Smooth muscle cell (in vitro differentiated cells): ENCODE data around the gene PAWR. TPM values are rescaled to one million over a fixed set of nuclear protein-coding genes. Genes with fewer than 3 reads are reported as not detected.
"Not testable (repeated sequence)": the region's sequence is repeated elsewhere in the genome, so short reads cannot be mapped to it uniquely, and the experiment has no call there.

Source experiments
- DNase-seq: peaks from one replicate; lab custom pipeline; 2025; ENCODE audit not compliant: unreplicated experiment; lab: John Stamatoyannopoulos, UW
- H2AFZ ChIP-seq: fragments of 200-600 bp; sonication (generic); 2 replicates; pipeline ENCODE4 v1.6.0; 2016; ENCODE audit warnings: antibody characterized with exemption, low read depth, mild to moderate bottlenecking
- H3F3A ChIP-seq: fragments of 200-600 bp; sonication (generic); 2 replicates; pipeline ENCODE4 v1.6.0; 2017; ENCODE audit warnings: antibody characterized with exemption, low read depth
- H3K27ac ChIP-seq: fragments of 200-600 bp; sonication (generic); 2 replicates; pipeline ENCODE4 v1.5.1; 2016; ENCODE audit warnings: low read depth, mild to moderate bottlenecking
- H3K27me3 ChIP-seq: fragments of 200-600 bp; sonication (generic); 2 replicates; pipeline ENCODE4 v1.6.1; 2016; ENCODE audit warnings: low read depth, mild to moderate bottlenecking
- H3K36me3 ChIP-seq: fragments of 200-600 bp; sonication (generic); 2 replicates; pipeline ENCODE4 v1.5.1; 2016; ENCODE audit warnings: low read depth
- H3K4me1 ChIP-seq: fragments of 200-600 bp; sonication (generic); 2 replicates; pipeline ENCODE4 v1.5.1; 2016; ENCODE audit warnings: low read depth
- H3K4me2 ChIP-seq: fragments of 200-600 bp; sonication (generic); 2 replicates; pipeline ENCODE4 v1.6.0; 2016; ENCODE audit warnings: mild to moderate bottlenecking
- H3K4me3 ChIP-seq: fragments of 200-600 bp; sonication (generic); 2 replicates; pipeline ENCODE4 v1.5.1; 2016; ENCODE audit warnings: mild to moderate bottlenecking
- H3K79me2 ChIP-seq: fragments of 200-600 bp; sonication (generic); 2 replicates; pipeline ENCODE4 v1.6.0; 2016; ENCODE audit warnings: low read depth, mild to moderate bottlenecking
- H3K9ac ChIP-seq: fragments of 200-600 bp; sonication (generic); 2 replicates; pipeline ENCODE4 v1.6.0; 2016; ENCODE audit warnings: low read depth
- H3K9me3 ChIP-seq: fragments of 200-600 bp; sonication (generic); replicated peaks from 2 replicates; pipeline ENCODE4 v1.5.1; 2016; ENCODE audit warnings: low read depth
- H4K20me1 ChIP-seq: fragments of 200-600 bp; sonication (generic); 2 replicates; pipeline ENCODE4 v1.6.0; 2016; ENCODE audit warnings: low read depth
- WGBS: methylation state at CpG from one replicate; pipeline ENCODE4 v1.1.7; 2016; ENCODE audit warnings: low lambda C conversion rate; 5-methylcytosine and 5-hydroxymethylcytosine counted together
- polyA plus RNA-seq: library from polyadenylated mRNA; unstranded; fragments of >200 nt; fragmentation: Nextera tagmentation; extraction: Ambion mirVana; gene quantifications from 2 replicates; pipeline ENCODE4 v1.2.1, GENCODE V29; 2016
- total RNA-seq: library from RNA; depleted of rRNA; stranded (reverse); fragments of >200 nt; gene quantifications from 2 replicates; pipeline ENCODE4 v1.2.3, GENCODE V29; 2014
- TF ChIP-seq, protein P1 (sequence below): fragments of 200-600 bp; sonication (generic); IDR thresholded peaks from 2 replicates; pipeline ENCODE4 v1.5.1; 2017; ENCODE audit warnings: borderline replicate concordance, mild to moderate bottlenecking, antibody characterized with exemption; ENCODE audit not compliant: insufficient read depth, poor library complexity, severe bottlenecking

The PAWR gene
- total and polyA plus RNA-seq, 2 experiments from 2014 or later, result 33.1 to 45.4 TPM

DNA sequence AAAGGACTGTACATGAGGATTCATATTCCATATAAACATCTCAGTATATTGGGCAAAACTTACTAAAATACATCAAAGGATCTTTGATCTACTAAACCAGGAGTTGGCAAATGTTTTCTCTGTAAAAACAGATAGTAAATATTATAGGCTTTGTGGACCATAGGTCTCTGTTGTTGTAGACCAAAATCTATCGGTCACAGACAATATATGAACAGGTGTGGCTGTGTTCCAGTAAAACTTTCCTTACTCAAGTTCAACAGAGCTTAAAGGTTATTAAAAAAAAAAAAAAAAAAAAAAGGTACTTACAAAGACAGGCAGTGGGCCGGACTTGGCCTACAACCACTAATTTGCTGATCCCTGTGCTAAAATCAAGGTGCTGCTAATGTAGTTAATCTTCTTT lies 40.3 kb downstream of the PAWR start:
- H3K9ac ChIP-seq, result no peak overlapping the region
- H3K79me2 ChIP-seq, result peaks cover 96% of the 10 kb centered on the region
- WGBS, result 84% methylated on average over 2 of the region's 2 CpGs
- H3K4me1 ChIP-seq, result peaks cover 10% of the 10 kb centered on the region
- H4K20me1 ChIP-seq, result peaks cover 54% of the 10 kb centered on the region
- no peak overlapping the region for H3K4me2 ChIP-seq
- H3K27ac ChIP-seq, result no peak overlapping the region
- no peak for DNase-seq
- no peaks in the 10 kb centered on the region for H3K36me3 ChIP-seq
- no peaks in the 10 kb centered on the region for H3K27me3 ChIP-seq
- no peak overlapping the region for H3K4me3 ChIP-seq
- no peaks in the 10 kb centered on the region for H3K9me3 ChIP-seq
- no peak overlapping the region for H2AFZ ChIP-seq
- TF ChIP-seq, protein P1, sequence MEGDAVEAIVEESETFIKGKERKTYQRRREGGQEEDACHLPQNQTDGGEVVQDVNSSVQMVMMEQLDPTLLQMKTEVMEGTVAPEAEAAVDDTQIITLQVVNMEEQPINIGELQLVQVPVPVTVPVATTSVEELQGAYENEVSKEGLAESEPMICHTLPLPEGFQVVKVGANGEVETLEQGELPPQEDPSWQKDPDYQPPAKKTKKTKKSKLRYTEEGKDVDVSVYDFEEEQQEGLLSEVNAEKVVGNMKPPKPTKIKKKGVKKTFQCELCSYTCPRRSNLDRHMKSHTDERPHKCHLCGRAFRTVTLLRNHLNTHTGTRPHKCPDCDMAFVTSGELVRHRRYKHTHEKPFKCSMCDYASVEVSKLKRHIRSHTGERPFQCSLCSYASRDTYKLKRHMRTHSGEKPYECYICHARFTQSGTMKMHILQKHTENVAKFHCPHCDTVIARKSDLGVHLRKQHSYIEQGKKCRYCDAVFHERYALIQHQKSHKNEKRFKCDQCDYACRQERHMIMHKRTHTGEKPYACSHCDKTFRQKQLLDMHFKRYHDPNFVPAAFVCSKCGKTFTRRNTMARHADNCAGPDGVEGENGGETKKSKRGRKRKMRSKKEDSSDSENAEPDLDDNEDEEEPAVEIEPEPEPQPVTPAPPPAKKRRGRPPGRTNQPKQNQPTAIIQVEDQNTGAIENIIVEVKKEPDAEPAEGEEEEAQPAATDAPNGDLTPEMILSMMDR, result no peak
- no peaks in the 10 kb centered on the region for H3F3A ChIP-seq

DNA sequence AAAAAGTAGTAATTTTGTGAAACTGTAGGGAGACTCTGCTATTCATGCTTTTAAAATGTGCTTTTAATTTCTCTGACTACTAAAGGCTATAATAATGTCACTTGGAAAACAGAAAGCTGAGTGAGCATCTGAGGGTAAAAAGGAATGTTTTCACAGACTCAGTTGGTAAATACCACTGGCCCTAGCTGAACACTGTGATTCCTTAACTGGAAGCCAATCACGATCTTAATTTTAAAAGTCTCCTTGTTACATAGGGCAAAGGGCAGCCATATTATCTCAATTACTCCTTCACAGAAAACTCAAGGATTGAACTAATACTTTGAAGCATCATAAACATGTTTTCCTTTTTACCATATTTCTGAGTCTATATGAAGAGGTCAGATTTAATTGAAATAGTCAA lies 41.9 kb downstream of the PAWR start:
- H3K36me3 ChIP-seq, result no peaks in the 10 kb centered on the region
- peaks cover 98% of the 10 kb centered on the region for H3K79me2 ChIP-seq
- no peak for DNase-seq
- H3K27me3 ChIP-seq, result no peaks in the 10 kb centered on the region
- no peak overlapping the region for H3K4me2 ChIP-seq
- H3K4me3 ChIP-seq, result no peak overlapping the region
- H2AFZ ChIP-seq, result no peak overlapping the region
- H4K20me1 ChIP-seq, result peaks cover 40% of the 10 kb centered on the region
- peaks cover 16% of the 10 kb centered on the region for H3K4me1 ChIP-seq
- H3K27ac ChIP-seq, result no peak overlapping the region
- TF ChIP-seq, protein P1, result no peak
- no peaks in the 10 kb centered on the region for H3K9me3 ChIP-seq
- H3F3A ChIP-seq, result no peaks in the 10 kb centered on the region
- H3K9ac ChIP-seq, result no peak overlapping the region
- 65% methylated on average over 1 of the region's 1 CpG for WGBS

DNA sequence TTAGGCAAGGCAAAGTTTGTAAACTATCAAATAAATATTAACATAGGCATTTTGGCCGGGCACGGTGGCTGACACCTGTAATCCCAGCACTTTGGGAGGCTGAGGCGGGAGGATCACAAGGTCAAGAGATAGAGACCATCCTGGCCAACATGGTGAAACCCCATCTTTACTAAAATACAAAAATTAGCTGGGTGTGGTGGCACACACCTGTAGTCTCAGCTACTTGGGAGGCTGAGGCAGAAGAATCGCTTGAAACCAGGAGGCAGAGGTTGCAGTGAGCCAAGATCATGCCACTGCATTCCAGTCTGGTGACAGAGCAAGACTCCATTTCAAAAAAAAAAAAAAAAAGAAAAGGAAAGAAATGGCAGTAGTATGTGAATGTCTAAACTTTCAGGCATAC lies 43.9 kb downstream of the PAWR start:
- H3K9ac ChIP-seq, result not testable (repeated sequence)
- peaks cover 33% of the 10 kb centered on the region for H4K20me1 ChIP-seq
- H3K79me2 ChIP-seq, result peaks cover 98% of the 10 kb centered on the region

GRCh38 chr12:79645235-79645630 lies 45.5 kb downstream of the PAWR start:
- H3K4me1 ChIP-seq, result peaks cover 10% of the 10 kb centered on the region
- no peak overlapping the region for H3K4me2 ChIP-seq
- no peak overlapping the region for H3K4me3 ChIP-seq
- no peaks in the 10 kb centered on the region for H3F3A ChIP-seq
- no peaks in the 10 kb centered on the region for H3K36me3 ChIP-seq
- TF ChIP-seq, protein P1, result no peak
- no peaks in the 10 kb centered on the region for H3K27me3 ChIP-seq
- H3K79me2 ChIP-seq, result peaks cover 94% of the 10 kb centered on the region
- H2AFZ ChIP-seq, result no peak overlapping the region
- no peak overlapping the region for H3K27ac ChIP-seq
- no peak for DNase-seq
- H3K9me3 ChIP-seq, result no peaks in the 10 kb centered on the region
- H3K9ac ChIP-seq, result no peak overlapping the region
- H4K20me1 ChIP-seq, result peaks cover 21% of the 10 kb centered on the region

More for the DNA sequence above, 43.9 kb downstream of the PAWR start:
- H3K9me3 ChIP-seq, H3K4me2 ChIP-seq, H2AFZ ChIP-seq, H3K36me3 ChIP-seq, DNase-seq, H3K27me3 ChIP-seq, H3K4me3 ChIP-seq, H3F3A ChIP-seq, H3K27ac ChIP-seq: not testable (repeated sequence)
- 96% methylated on average over 4 of the region's 4 CpGs for WGBS
- H3K4me1 ChIP-seq, result peaks cover 10% of the 10 kb centered on the region
